Endothelial cell of hepatic sinusoid (primary cell): ENCODE results near the gene IQCC.
"Not testable (repeated sequence)": the region's sequence is repeated elsewhere in the genome, so short reads cannot be mapped to it uniquely, and the experiment has no call there.

Experiments used
- in situ Hi-C: cut with HindIII; loops from 2 replicates; pipeline ENCODE4 v1.10.0; 2017; ENCODE audit warnings: low sequenced_read_pairs

The IQCC gene

GRCh38 chr1:32205401-32206370, at the start of gene IQCC:
Gene IQCC, plus strand, starts transcription at chr1:32205671. Its CDS starts 11 bp downstream, at chr1:32205682.
- in situ Hi-C loops, result loop anchor here (5.0 kb wide), 1 partner anchor 202 kb away; no protein-coding TSS in a partner anchor

- in situ Hi-C loops, result no loop called here
Observed at GRCh38 chr1:32159189-32159588, 46.3 kb upstream of the IQCC start.

- in situ Hi-C loops, result loop anchor here (5.0 kb wide), 1 partner anchor 46 kb away; no protein-coding TSS in a partner anchor
Observed at GRCh38 chr1:32163405-32163804, 42.1 kb upstream of the IQCC start.

GRCh38 chr1:32165633-32166032, 39.8 kb upstream of the IQCC start:
- in situ Hi-C loops, result not testable (repeated sequence)

GRCh38 chr1:32170991-32171390, 34.5 kb upstream of the IQCC start:
- in situ Hi-C loops, result no loop called here

- in situ Hi-C loops, result no loop called here
Observed at GRCh38 chr1:32172621-32173245, 32.7 kb upstream of the IQCC start.

GRCh38 chr1:32178380-32179192, 26.9 kb upstream of the IQCC start:
- in situ Hi-C loops, result no loop called here

- in situ Hi-C loops, result no loop called here
Observed at GRCh38 chr1:32179193-32179442, 26.4 kb upstream of the IQCC start.

- in situ Hi-C loops, result no loop called here
Observed at GRCh38 chr1:32179443-32180185, 25.9 kb upstream of the IQCC start, which contains the start of gene TXLNA. Gene TXLNA, plus strand, starts transcription at chr1:32179675. Its CDS starts 671 bp downstream, at chr1:32180346.

GRCh38 chr1:32180186-32181060, 25.0 kb upstream of the IQCC start:
- in situ Hi-C loops, result no loop called here

GRCh38 chr1:32181065-32181464, 24.4 kb upstream of the IQCC start:
- in situ Hi-C loops, result no loop called here

GRCh38 chr1:32181563-32181962, 23.9 kb upstream of the IQCC start:
- in situ Hi-C loops, result no loop called here

- in situ Hi-C loops, result no loop called here
Observed at GRCh38 chr1:32182060-32182459, 23.4 kb upstream of the IQCC start.

- in situ Hi-C loops, result no loop called here
Observed at GRCh38 chr1:32184650-32185049, 20.8 kb upstream of the IQCC start.

GRCh38 chr1:32186077-32186476, 19.4 kb upstream of the IQCC start:
- in situ Hi-C loops, result no loop called here

GRCh38 chr1:32186491-32186890, 19.0 kb upstream of the IQCC start:
- in situ Hi-C loops, result no loop called here

- in situ Hi-C loops, result no loop called here
Observed at GRCh38 chr1:32187850-32188249, 17.6 kb upstream of the IQCC start.

GRCh38 chr1:32192220-32192948, 13.1 kb upstream of the IQCC start:
- in situ Hi-C loops, result no loop called here

- in situ Hi-C loops, result no loop called here
Observed at GRCh38 chr1:32194984-32195383, 10.5 kb upstream of the IQCC start.
